Activated effector memory CD4-positive, alpha-beta T cell treated with anti-CD3 and anti-CD28 coated beads, Interleukin-2, amount 50 U/mL, for 16 hours (primary cell): ENCODE measurements around the gene SMPDL3A.
A peak's percentile ranks its signal among the peaks of the same experiment; 100 is the strongest.

Source experiments
- DNase-seq: peaks from one replicate; pipeline ENCODE4 v3.0.0-alpha.2; 2020

Gene SMPDL3A

DNA sequence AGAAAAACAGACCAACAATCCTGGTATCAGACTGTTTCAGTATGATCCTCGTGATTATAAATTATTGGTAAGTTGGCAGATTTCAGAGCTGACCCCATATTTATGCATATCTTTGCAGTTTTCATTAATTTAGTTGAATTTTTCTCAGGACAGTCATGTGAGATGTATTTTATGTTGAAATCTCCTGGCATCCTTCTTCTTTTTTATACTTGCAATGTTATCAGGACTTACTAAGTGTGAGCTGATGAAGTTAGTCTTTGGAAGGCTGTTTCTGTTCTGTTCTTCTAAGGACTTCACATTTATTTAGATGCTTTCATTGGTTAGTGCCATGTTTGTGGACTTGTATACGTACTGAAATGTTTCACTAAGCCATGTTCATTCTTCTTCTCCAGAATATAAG lies 17.2 kb downstream of the SMPDL3A start:
- no peak for DNase-seq

DNA sequence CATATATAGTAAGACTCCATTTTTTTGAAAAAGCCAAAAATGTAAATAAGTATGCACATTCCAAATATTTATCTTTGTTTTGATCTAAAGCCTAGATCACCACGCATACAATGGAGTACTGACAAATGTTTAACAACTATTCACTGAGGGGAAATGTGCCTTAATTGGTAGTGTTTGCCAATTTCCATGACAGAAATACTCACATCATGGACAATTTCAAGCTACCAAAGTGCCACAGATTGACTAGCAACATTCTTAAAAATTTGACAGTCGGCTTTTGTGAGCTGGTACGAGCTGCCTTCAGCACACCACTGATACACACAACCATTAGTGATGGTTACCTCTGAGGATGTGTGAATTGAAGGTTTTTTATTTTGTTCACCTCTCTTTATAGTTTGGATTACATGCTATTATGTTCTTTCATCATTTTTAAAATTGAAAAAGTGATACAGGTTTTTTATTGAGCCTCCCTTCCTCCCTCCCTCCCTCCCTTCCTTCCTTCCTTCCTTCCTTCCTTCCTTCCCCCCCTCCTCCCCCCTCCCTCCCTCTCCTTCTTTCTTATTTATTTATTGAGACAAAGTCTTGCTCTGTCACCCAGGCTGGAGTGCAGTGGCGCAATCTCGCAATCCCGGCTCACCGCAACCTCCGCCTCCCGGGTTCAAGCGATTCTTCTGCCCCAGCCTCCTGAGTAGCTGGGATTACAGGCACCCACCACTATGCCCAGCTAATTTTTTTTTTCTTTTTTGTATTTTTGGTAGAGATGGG lies 19.2 kb downstream of the SMPDL3A start:
- DNase-seq = no peak

DNA sequence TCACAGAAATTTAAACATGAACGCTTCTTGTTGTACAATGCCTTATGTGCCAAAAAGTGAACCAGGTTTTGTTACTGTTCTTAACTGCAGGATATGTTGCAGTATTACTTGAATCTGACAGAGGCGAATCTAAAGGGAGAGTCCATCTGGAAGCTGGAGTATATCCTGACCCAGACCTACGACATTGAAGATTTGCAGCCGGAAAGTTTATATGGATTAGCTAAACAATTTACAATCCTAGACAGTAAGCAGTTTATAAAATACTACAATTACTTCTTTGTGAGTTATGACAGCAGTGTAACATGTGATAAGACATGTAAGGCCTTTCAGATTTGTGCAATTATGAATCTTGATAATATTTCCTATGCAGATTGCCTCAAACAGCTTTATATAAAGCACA lies 19.9 kb downstream of the SMPDL3A start:
- no peak for DNase-seq

DNA sequence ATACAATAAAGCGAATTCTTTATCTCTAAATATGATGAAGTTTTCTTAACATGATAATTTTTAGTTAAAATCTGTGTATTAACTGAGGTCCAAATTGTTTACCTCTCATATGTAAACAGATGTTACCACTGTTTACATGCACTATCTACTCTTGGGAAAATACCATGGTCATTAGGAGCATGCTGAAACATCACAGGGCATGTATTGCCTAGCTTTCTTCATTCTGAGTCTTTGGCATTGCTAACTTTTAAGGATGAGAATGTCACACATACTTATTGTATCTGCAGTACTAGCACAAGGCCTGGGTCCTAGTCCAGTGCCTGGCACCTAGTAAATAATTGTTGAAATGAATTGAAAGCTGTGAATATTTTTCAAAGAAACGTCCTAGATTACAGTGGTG lies 20.6 kb downstream of the SMPDL3A start:
- no peak for DNase-seq

DNA sequence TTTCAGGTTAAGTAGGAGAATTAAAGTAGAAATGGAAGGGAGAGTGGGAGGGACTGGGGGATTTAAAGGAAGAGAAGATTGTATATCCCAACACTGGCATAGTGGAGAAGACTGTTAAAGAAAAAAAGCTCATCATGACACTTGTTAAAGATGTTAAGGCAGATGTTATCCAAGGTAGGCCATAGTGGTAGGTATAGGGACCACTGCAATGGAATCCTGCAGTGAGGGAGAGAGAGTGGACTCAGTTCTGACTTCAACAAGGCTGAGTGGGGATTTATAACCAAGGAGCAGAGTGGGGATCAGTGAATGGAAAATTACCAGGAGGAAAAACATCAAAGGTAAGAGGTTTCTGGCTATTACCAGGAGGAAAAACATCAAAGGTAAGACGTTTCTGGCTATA lies 21.1 kb downstream of the SMPDL3A start:
- no peak for DNase-seq

DNA sequence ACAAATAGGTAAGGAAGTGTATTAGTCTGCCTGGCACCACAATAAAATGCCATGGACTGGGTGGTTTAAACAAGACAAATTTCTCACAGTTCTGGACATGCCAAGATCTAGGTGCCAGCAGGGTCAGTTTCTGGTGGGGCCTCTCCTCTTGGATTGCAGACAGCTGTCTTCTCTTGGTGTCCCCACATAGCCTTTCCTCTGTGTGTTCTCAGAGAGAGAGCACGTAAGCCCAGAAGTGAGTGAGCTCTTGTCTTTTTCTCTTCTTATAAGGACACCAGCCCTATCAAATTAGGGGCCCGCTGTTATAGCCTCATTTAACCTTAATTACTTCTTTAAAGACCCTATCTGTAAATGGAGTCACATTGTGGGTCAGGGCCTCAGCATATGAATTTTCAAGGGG lies 28.3 kb downstream of the SMPDL3A start:
- DNase-seq = no peak

DNA sequence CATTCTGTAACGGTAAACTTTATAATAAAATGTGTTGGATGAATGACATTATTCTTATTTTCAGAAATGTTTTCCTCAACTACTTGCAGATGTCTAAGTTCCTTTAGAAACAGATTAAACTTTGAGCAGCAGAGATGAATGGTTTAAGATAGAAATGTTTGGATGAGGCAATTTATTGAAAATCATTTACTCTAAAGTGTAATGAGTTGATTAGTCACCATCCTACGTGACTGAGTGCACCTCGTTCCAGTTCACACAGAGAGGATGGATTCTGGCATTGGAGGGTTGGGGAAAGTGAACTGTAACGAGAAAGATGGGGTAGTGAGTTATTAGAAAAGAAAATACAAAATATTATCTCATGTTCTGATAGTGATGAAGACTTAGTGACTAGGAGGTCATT lies 28.7 kb downstream of the SMPDL3A start:
- DNase-seq = no peak

DNA sequence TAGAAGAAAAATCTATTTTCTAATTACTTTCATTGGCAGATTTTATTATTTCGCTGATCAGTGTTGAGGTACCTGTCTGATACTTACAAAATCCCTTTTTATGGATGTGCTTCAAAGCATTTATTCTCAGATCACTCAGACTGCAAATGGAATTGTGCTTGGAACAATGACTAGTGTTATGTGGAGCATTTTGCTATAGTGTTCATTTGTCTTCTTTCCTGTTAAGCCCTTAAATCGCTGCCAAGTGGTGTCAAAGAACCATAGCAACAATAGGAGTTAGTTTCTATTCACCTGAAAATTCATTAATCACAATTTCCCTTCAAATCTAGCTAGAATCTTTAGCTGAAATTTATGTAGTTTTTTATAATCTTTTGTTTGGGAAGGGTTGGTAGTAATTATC lies 29.8 kb downstream of the SMPDL3A start:
- no peak for DNase-seq

DNA sequence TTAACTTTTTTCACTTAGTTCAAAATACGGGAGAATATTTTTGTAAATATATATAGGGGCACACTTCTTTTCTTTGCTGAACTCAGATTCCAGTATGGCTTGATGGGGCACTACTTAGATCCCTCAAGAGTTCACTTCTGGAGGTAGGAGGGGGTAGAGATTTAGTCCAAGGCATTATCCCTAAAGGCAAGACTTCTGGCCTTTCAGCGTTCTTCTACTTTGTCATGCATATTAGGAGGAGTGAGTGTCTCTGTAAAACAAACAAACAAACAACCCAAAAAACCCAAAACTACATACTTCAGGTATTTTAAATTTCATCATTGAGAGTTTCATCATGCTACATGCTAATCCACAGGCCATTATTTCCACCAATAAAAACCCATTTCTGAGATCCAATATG lies 32.0 kb downstream of the SMPDL3A start:
- no peak for DNase-seq

DNA sequence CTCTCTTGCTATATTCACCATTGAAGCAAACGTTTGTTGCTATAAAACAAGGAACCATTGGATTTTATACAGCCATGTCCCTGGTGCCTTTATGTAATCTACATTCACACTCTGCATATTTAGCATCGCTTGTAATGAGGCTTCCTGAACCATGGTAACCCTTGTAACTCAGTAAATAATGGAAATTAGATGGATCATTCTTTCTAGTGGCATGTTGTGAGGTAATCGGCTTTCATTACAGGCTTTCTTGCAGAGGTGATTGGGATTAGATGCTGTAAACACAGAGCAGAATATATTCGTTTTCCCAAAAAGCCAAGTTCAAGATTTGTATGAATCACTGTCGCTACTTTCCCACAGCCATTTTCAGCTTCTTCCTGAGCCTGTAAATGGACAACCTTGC lies 36.1 kb downstream of the SMPDL3A start:
- no peak for DNase-seq

DNA sequence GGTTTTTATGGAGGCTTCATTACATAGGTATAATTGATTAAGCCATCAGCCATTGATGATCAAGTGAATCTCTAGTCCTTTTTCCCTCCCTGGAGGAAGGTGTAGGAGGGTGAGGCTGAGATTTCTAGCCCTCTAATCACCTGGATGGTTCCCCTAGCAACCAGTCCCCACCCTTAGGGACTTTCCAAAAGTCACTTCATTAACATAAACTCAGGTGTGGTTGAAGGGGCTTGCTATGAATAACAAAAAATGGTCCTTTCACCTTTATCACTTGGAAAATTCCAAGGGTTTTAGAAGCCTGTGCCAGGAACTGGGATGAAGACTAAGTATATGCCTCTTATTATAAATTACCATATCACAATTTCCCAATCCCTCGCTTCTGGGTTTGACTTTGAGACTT lies 40.4 kb downstream of the SMPDL3A start:
- DNase-seq = no peak

DNA sequence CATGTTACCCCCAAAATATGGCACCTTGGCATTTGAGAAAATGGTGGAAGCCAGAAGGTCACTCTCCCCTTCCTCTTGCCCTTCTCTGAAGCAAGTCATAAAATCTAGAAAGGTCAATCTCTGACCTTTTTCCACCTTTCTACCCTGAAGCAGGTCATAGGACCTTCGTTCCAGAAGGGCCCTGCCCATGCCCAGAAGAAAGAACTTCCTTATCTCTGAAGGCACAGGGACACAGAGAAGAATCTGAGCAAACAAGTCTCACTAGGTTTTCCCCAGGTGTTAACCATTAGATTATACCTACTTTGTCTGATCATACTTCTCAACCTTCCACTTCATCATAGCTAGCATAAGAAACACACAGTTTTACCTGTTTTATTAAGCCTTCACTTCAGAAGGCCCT lies 42.5 kb downstream of the SMPDL3A start:
- no peak for DNase-seq

DNA sequence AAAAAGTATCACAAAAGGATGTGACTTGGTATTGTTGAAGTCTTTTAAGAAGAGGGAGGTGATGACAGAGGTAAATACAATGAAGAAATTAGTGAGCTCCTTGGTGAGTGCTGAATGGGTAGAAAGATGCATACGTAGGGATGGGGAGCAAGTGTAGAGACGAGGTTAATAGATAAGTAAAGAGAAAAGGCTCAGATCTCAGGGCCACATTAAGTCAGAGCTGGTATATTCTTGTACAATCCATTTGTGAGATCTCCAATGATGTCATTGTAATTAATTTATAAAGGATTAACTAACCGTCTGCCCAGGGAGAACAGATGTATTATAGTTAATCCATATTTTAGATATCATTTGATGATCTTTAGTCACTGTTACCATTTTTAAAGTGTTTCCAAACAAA lies 43.4 kb downstream of the SMPDL3A start:
- no peak for DNase-seq

DNA sequence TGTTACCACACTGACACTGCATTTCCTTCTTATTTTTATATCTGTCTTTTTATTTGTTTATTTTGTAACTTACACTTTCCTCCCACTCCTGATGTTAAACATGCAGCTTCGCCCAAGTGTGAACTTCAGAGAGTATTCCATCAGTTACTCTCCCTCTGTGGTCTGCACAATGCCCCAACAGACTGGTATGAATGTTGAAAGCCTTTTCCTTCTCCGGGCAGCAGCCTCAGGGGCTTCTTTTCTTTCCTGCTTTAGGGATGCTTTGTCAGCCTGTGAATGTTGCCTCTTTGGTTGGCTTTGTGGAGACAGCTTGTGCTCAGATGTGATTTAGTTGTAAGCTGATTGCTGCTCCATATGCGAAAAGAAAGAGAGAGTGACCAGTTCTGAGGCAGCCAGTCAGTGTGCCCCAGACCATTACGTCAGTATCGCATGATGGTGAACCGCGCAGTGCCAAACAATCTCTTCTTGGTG lies 44.0 kb downstream of the SMPDL3A start:
- DNase-seq = no peak

DNA sequence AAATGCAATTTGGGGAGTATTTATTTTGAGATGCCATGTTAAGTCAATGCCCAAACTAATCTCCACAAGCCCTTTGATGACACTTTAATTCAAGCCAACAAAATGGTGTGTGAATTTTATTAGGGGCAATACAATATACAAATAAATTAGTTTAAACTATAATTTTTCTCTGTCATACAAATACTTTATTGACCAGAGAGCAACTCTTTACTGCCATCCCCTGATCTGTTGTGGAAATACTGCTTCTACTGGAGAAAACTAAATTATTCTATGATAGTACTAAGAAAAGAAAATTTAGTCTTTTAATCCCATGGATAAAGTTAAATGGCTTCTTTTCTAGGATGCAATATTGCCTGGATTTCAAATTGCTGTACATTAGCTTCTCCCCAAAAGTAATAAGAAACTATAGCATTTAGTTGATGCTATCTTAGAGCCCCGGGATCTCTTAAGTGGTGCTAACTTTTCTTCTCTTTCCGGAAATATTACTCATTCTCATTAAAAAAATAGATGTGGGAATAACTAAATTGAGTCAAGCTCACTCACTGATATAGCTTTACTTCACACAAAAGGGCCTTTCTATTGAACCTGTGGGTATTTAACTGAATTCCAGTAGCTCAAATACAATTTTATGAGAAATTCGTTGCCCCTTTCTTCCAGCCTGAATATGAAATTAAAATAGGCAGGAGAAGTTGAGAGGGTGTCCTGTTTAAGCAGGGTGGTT lies 49.2 kb downstream of the SMPDL3A start:
- DNase-seq = no peak

DNA sequence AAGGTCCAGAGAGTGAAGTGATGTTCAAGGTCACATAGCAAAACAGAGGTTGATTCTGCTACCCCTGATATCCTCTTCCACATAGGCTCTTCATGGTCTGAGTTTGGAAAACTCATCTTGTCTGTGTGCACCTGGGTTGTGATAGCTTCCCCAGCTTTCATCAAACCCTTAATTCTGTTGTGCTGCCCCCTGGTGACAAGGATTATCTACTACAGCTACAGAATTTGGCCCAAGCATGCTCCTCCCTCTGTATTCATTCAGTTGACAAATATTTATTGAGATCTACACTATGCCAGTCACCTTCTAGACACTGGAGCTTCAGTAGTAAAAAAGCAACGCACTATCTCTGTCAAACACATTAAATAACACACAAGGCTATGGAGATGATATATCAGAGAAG lies 50.4 kb downstream of the SMPDL3A start:
- peak; percentile 66 for DNase-seq

DNA sequence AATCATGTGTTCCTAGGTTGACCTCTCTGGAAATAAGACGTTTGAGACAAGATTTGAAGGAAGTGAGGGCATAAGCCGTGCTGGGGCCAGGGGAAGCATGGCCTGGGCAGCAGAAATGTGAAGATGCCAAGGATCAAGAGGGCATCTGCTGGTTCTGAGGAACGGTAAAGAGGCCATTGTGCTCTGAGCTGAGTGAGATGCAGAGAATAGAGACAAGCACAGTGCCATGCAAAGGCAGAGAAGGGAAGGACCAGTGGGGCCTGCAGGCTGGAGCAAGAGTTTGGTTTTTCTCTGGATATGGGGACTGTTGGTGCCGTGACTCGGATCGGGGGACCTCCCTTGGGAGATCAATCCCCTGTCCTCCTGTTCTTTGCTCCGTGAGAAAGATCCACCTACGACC lies 50.8 kb downstream of the SMPDL3A start:
- DNase-seq = no peak

DNA sequence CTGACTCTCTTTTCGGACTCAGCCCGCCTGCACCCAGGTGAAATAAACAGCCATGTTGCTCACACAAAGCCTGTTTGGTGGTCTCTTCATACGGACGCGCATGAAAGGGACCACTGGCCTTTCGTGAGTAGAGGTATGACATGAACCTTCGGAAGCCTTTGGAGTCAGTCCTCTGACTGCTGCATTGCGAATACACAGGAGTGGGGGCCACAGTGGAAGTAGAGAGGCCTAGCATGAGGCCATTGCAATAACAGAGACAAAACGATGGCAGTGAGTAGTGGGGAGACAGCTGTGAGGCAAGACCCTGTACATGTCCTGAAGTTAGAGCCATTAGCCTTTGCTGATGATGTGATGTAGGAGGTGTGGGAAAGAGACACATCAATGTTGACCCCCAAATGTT lies 56.4 kb downstream of the SMPDL3A start:
- no peak for DNase-seq

DNA sequence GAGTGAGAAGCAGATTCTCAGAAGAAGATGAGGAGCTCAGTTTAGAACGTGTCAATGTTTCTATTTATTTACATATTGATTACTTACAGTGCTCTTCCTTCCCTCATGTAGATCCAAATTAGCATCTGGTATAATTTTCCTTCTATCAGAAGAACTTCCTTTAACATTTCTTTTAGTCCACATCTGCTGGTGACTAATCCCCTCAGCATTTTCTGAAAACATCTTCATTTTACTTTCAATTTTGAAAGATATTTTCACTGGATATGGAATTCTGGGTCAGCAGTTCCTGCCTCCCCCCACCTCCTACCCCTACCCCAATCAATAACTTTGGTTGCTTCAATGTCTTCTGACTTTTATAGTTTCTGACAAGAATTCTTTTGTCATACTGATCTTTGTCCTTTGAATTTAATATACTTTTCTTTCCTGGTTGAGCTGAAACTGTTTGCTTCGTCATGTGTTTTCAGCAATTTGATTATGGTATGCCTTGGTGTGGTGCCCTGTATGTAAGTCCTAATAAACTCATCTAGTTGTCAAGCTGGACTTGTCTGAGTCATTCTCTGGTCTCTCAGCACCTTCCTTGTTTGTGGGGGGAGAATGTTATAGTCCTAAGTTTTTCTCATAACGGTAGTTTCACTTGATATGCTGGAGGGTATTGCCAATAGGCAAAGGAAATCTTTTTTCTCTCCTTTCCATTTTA lies 57.0 kb downstream of the SMPDL3A start:
- no peak for DNase-seq

DNA sequence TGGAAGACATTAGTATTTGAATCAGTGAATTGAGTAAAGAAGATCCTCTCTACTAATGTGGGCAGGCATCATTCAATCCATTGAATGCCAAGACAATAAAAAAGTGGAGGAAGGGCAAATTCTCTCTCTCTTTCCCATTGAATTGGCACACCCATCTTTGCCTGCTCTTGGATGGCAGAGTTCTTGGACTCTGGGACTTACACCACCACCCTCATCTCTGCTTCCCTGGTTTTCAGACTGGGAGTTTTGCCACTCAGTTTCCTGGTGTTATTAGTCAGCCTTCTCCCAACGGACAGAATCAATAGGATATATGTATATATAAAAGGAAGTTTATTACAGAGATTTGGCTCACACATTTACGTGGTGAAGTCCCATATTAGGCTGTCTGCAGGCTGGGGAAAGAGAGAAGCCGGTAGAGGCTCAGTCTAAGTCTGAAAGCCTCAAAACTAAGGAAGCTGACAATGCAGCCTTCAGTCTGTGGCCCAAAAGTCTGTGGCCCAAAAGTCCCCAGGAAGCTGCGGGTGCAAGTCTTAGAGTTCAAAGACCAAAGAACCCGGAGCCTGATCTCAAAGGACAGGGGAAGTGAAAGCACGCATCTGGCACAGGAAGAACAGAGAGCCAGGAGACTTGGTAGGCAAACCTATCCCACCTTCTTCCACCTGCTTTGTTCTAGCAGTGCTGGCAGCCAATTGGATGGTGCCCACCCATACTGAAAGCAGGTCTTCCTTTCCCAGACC lies 64.4 kb downstream of the SMPDL3A start:
- DNase-seq = no peak
